Thyroid gland (tissue), 4 donors: ENCODE results near the gene SLC43A3.
A peak's percentile ranks its signal among the peaks of the same experiment; 100 is the strongest.

Experiments
- POLR2A ChIP-seq, 2 donors: fragments of 450-650 bp; IDR thresholded peaks; one replicate each; pipeline ENCODE4 v1.6.1; 2017; ENCODE audit warnings: antibody characterized with exemption in 2 of 2, mild to moderate bottlenecking in 2 of 2, moderate library complexity in 1 of 2
- TF ChIP-seq, protein P1 (sequence below), 6 experiments: fragments of 200-600 bp in 3 of 6; fragments of 450-650 bp in 3 of 6; sonication (generic) in 3 of 6; IDR thresholded peaks; one replicate each; pipeline ENCODE4 v1.5.1; 2016 to 2019; ENCODE audit warnings: antibody characterized with exemption in 6 of 6, mild to moderate bottlenecking in 2 of 6, inconsistent platforms in 1 of 6, moderate library complexity in 1 of 6

DNA sequence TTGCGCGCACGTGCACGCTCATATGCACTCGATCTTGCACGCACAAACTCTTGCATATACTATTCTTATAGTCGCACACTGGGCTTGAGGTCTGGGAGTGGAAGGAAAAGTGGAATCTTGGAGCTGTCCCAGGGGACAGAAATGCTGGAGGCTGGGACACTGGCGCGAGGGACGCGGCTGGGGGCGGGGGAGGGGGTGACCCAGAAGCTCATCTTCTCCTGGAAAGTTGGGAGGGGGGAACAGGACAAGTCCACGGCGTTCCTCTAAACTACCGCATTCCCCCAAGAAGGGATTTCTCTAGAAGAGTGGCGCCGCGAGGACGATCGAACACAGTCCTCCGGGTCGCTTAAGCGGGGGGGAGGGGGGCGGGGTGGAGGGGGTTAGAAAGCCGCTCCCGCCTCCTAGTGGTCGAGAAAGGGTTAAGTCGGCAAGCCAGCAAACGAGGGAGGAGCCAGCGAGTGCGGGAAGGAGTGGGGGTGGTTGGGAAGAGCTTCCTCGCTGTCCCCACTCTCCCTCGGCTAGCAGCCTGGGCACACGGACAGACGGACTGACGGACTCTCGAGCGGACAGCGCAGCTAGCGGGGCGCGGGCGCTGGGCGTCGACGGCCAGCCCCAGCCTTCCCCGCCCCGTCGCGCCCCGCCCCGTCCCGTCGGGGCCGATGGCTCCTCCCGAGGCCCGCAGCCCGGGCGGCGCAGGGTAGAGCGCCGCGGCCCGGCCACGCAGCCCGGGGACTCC lies 33.3 kb upstream of the SLC43A3 start, which contains the start of gene RTN4RL2:
- TF ChIP-seq, protein P1, sequence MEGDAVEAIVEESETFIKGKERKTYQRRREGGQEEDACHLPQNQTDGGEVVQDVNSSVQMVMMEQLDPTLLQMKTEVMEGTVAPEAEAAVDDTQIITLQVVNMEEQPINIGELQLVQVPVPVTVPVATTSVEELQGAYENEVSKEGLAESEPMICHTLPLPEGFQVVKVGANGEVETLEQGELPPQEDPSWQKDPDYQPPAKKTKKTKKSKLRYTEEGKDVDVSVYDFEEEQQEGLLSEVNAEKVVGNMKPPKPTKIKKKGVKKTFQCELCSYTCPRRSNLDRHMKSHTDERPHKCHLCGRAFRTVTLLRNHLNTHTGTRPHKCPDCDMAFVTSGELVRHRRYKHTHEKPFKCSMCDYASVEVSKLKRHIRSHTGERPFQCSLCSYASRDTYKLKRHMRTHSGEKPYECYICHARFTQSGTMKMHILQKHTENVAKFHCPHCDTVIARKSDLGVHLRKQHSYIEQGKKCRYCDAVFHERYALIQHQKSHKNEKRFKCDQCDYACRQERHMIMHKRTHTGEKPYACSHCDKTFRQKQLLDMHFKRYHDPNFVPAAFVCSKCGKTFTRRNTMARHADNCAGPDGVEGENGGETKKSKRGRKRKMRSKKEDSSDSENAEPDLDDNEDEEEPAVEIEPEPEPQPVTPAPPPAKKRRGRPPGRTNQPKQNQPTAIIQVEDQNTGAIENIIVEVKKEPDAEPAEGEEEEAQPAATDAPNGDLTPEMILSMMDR (IDR thresholded peaks at IDR 0.05) = peak in 1 of 6 experiments; percentile 33
- peak in 1 of 2 donors; percentile 59 for TF ChIP-seq POLR2A (IDR thresholded peaks at IDR 0.05)
